Tibial nerve (tissue), 4 donors: Measurements from ENCODE around the gene PPP2R5B. TPM values are rescaled to one million over a fixed set of nuclear protein-coding genes. Genes with fewer than 3 reads are reported as not detected.

Experiments used
- DNase-seq, 2 donors: peaks; one replicate each; pipeline ENCODE4 v3.0.0-alpha.2; 2019; ENCODE audit warnings: low spot score in 2 of 2
- H3K27ac ChIP-seq, 4 donors: fragments of 200-600 bp; sonication (generic) in 3 of 4; one replicate each; pipeline ENCODE4 v1.5.1; 2017 to 2019; ENCODE audit warnings: mild to moderate bottlenecking in 1 of 4
- H3K27me3 ChIP-seq, 2 donors: fragments of 200-600 bp; sonication (generic) in 1 of 2; one replicate each; pipeline versions ENCODE4 v1.5.1 to v1.6.0; 2017 to 2019
- H3K36me3 ChIP-seq, 3 donors: fragments of 200-600 bp; sonication (generic); one replicate each; pipeline ENCODE4 v1.5.1; 2018 to 2019
- H3K4me1 ChIP-seq, 4 donors: fragments of 200-600 bp; sonication (generic) in 3 of 4; one replicate each; pipeline ENCODE4 v1.5.1; 2017 to 2019
- H3K4me3 ChIP-seq, 4 donors: fragments of 200-600 bp; sonication (generic) in 3 of 4; one replicate each; pipeline ENCODE4 v1.5.1; 2017 to 2019; ENCODE audit warnings: mild to moderate bottlenecking in 1 of 4, moderate library complexity in 1 of 4
- H3K9me3 ChIP-seq, 4 donors: fragments of 200-600 bp; sonication (generic) in 3 of 4; one replicate each; pipeline ENCODE4 v1.5.1; 2017 to 2019
- EP300 ChIP-seq, 2 donors: sonication (generic); formaldehyde crosslinking; IDR thresholded peaks; one replicate each; pipeline ENCODE4 v1.6.1; 2017; ENCODE audit warnings: antibody characterized with exemption in 2 of 2, mild to moderate bottlenecking in 1 of 2
- POLR2A ChIP-seq, 2 donors: fragments of 450-650 bp; IDR thresholded peaks; one replicate each; pipeline ENCODE4 v1.6.1; 2017; ENCODE audit warnings: antibody characterized with exemption in 2 of 2, mild to moderate bottlenecking in 2 of 2, moderate library complexity in 2 of 2
- WGBS, 2 donors: methylation state at CpG; one replicate each; pipeline ENCODE4 v1.1.5; 2018; 5-methylcytosine and 5-hydroxymethylcytosine counted together
- total RNA-seq, 4 donors: library from RNA; depleted of rRNA; stranded (reverse); fragments of >200 nt; gene quantifications; one replicate each; pipeline ENCODE4 v1.1.0, GENCODE V29; 2016
- TF ChIP-seq, protein P1 (sequence below), 5 experiments: fragments of 200-600 bp in 3 of 5; fragments of 450-650 bp in 2 of 5; sonication (generic) in 3 of 5; IDR thresholded peaks; one replicate each; pipeline ENCODE4 v1.5.1; 2016 to 2019; ENCODE audit warnings: antibody characterized with exemption in 5 of 5, mild to moderate bottlenecking in 3 of 5, moderate library complexity in 2 of 5

PPP2R5B gene
- total RNA-seq, 4 donors from 2014 or later, result 10.7 to 21.4 (median 20.2) TPM

DNA sequence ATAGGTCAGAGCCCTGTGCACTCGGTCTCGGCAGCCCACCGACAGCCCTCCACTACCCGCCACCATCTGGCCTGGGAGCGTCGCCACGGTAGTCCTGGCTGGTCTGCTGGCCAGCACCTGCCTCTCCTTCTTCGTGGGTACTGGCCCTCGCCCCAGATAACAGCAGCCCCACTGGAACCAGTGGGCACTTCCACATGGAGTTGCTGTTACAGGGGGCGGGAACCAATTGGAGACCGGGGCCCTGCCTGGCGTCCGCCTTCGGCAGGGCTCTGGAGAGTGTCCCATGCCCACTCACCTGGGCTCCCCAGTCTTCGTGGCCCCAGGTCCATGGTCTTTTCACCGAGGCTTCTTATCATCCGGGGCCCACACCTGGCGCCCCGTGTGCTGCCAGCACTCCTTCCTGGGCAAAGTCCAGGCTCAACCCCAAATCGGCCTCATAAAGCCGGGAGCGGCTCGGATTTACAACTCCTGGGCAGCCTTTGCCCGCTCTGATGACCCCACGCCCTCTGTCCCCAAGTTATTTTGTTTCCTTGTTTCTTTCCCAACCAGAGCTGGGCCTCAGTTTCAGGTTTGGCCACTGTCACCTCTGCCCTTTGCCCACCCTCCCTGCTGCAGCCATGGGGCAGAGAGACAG lies 33.2 kb upstream of the PPP2R5B start:
- Histone ChIP-seq H3K27me3 (no peaks in the 10 kb centered on the region), H3K27ac (peak overlapping the region in 1 of 4 donors; percentile 74), H3K4me1 (peaks cover 0 to 24% (median 6%) of the 10 kb centered on the region in 4 donors), H3K36me3 (peaks cover 0 to 19% (median 0%) of the 10 kb centered on the region in 3 donors), H3K4me3 (peak overlapping the region in 1 of 4 donors; percentile 27), H3K9me3 (no peaks in the 10 kb centered on the region)
- WGBS, 2 donors, result 80 to 91% methylated on average over 21 to 22 of the region's 25 CpGs
- TF ChIP-seq, protein P1, sequence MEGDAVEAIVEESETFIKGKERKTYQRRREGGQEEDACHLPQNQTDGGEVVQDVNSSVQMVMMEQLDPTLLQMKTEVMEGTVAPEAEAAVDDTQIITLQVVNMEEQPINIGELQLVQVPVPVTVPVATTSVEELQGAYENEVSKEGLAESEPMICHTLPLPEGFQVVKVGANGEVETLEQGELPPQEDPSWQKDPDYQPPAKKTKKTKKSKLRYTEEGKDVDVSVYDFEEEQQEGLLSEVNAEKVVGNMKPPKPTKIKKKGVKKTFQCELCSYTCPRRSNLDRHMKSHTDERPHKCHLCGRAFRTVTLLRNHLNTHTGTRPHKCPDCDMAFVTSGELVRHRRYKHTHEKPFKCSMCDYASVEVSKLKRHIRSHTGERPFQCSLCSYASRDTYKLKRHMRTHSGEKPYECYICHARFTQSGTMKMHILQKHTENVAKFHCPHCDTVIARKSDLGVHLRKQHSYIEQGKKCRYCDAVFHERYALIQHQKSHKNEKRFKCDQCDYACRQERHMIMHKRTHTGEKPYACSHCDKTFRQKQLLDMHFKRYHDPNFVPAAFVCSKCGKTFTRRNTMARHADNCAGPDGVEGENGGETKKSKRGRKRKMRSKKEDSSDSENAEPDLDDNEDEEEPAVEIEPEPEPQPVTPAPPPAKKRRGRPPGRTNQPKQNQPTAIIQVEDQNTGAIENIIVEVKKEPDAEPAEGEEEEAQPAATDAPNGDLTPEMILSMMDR (IDR thresholded peaks at IDR 0.05), result no peak
- TF ChIP-seq EP300 (IDR thresholded peaks at IDR 0.05) (no peak), POLR2A (IDR thresholded peaks at IDR 0.05) (no peak)
- no peak for DNase-seq

DNA sequence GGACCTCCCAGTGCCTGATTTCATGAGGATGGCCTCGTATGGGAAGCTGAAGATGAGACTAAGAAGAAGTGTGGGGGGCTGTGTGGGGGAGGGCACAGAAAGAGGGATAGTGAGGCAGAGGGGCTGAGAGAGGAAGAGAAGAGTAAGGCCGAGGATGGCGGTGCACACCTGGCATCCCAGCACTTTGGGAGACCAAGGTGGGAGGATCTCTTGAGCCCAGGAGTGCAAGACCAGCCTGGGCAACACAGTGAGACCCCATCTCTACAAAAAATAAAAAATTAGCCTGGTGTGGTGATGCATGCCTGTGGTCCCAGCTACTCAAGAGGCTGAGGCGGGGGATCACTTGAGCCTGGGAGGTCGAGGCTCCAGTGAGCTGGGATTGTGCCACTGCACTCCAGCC lies 32.6 kb upstream of the PPP2R5B start:
- WGBS, 2 donors, result 74 to 79% methylated on average over 5 of the region's 5 CpGs
- H3K27me3 ChIP-seq, result no peaks in the 10 kb centered on the region

DNA sequence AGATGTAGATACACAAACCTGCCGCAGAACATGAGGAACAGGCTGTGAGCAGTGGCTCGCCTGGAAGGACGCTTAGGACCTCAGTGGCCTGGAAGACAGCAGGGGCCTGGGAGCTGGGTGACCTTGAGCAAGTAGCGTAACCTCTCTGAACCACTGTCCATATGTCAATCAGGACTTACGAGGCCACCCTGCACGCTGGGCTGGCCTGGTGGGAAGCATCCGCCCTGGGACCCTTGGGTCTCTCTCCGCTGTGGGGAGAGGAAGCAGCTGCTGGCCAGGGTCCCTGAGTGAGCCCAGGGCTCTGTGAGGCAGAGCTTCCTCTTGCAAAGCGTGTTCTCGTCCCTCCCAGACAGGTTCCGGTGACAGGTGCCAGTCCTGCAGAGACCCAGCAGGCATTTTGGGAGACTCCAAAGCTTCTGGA lies 32.1 kb upstream of the PPP2R5B start:
- Histone ChIP-seq H3K4me1 (peaks cover 0 to 21% (median 6%) of the 10 kb centered on the region in 4 donors), H3K9me3 (no peaks in the 10 kb centered on the region), H3K4me3 (peak overlapping the region in 1 of 4 donors; percentile 26), H3K27ac (peak overlapping the region in 1 of 4 donors; percentile 74), H3K27me3 (no peaks in the 10 kb centered on the region), H3K36me3 (peaks cover 0 to 30% (median 0%) of the 10 kb centered on the region in 3 donors)
- TF ChIP-seq POLR2A (IDR thresholded peaks at IDR 0.05), result no peak
- TF ChIP-seq EP300 (IDR thresholded peaks at IDR 0.05), result no peak
- TF ChIP-seq, protein P1 (IDR thresholded peaks at IDR 0.05), result no peak
- 70 to 76% methylated on average over 9 to 11 of the region's 11 CpGs for WGBS, 2 donors
- DNase-seq, result no peak

More for the DNA sequence above, 32.6 kb upstream of the PPP2R5B start:
- Histone ChIP-seq H3K9me3 (no peaks in the 10 kb centered on the region), H3K4me1 (peaks cover 0 to 24% (median 6%) of the 10 kb centered on the region in 4 donors), H3K4me3 (peak overlapping the region in 1 of 4 donors; percentile 26), H3K27ac (peak overlapping the region in 1 of 4 donors; percentile 74), H3K36me3 (peaks cover 0 to 25% (median 0%) of the 10 kb centered on the region in 3 donors)
- no peak for TF ChIP-seq POLR2A (IDR thresholded peaks at IDR 0.05)
- no peak for TF ChIP-seq EP300 (IDR thresholded peaks at IDR 0.05)
- TF ChIP-seq, protein P1 (IDR thresholded peaks at IDR 0.05), result no peak
- no peak for DNase-seq

DNA sequence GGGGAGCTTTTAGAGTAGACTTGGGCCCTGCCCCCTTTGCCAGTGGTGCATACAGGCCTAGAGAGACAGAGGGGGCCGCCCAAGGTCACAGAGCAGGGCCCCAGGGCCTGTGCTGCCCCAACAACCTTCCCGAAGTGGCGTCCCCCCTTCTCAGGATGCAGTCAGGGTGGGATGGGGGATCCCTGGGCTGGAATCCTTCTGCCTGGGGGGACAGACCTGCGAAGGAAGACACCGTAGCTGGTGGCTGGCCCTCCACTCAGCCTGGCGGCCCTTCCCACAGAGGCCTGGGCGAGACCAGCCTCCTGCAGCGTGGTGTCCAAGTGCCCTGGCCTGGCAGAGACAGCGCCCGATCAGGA lies 31.7 kb upstream of the PPP2R5B start:
- 68 to 80% methylated on average over 4 to 6 of the region's 10 CpGs for WGBS, 2 donors
- Histone ChIP-seq H3K4me1 (peaks cover 0 to 17% (median 4%) of the 10 kb centered on the region in 4 donors), H3K27me3 (no peaks in the 10 kb centered on the region), H3K9me3 (no peaks in the 10 kb centered on the region), H3K4me3 (peak overlapping the region in 1 of 4 donors; percentile 26), H3K36me3 (peaks cover 0 to 34% (median 0%) of the 10 kb centered on the region in 3 donors), H3K27ac (peak overlapping the region in 1 of 4 donors; percentile 74)
- TF ChIP-seq, protein P1 (IDR thresholded peaks at IDR 0.05), result no peak
- TF ChIP-seq EP300 (IDR thresholded peaks at IDR 0.05) (no peak), POLR2A (IDR thresholded peaks at IDR 0.05) (no peak)
- no peak for DNase-seq
